DND-41 (cell line): ENCODE results near the gene OSBPL5.
A peak's percentile ranks its signal among the peaks of the same experiment; 100 is the strongest.

ENCODE experiments used
- ATAC-seq: fragments of 200-7000 bp; cut with Tn5 transposase; 3 replicates; pipeline ENCODE4 v1.9.1; 2021; ENCODE audit warnings: low read depth; ENCODE audit not compliant: insufficient read depth
- DNase-seq: peaks from one replicate; pipeline ENCODE4 v3.0.0-alpha.2; 2020
- H2AFZ ChIP-seq: 2 replicates; pipeline ENCODE4 v1.6.0; 2012; ENCODE audit warnings: low read depth, low read length
- H3K27ac ChIP-seq: 2 replicates; pipeline ENCODE4 v1.5.1; 2012; ENCODE audit warnings: low read length, inconsistent platforms
- H3K27me3 ChIP-seq: fragments of 200-600 bp; sonication (generic); 2 replicates; pipeline ENCODE4 v1.6.0; 2012; ENCODE audit warnings: low read length, mild to moderate bottlenecking, inconsistent platforms; ENCODE audit not compliant: insufficient read depth, poor library complexity
- H3K36me3 ChIP-seq: 2 replicates; pipeline ENCODE4 v1.5.1; 2012; ENCODE audit warnings: low read length, inconsistent platforms; ENCODE audit not compliant: insufficient read depth
- H3K4me1 ChIP-seq: 2 replicates; pipeline ENCODE4 v1.5.1; 2012; ENCODE audit warnings: mild to moderate bottlenecking, low read length; ENCODE audit not compliant: insufficient read depth
- H3K4me2 ChIP-seq: 2 replicates; pipeline ENCODE4 v1.6.0; 2012; ENCODE audit warnings: mild to moderate bottlenecking, moderate library complexity, low read length, inconsistent platforms; ENCODE audit not compliant: insufficient read depth
- H3K4me3 ChIP-seq, 2 experiments: fragments of 200-600 bp in 1 of 2; shearing (Covaris generic) in 1 of 2; 2 replicates each; pipeline ENCODE4 v1.5.1; 2012 to 2016; ENCODE audit warnings: inconsistent platforms in 2 of 2, low read length in 2 of 2, mild to moderate bottlenecking in 2 of 2, low read depth in 1 of 2, moderate library complexity in 1 of 2
- H3K79me2 ChIP-seq: 2 replicates; pipeline ENCODE4 v1.6.0; 2012; ENCODE audit warnings: low read length, inconsistent platforms; ENCODE audit not compliant: insufficient read depth
- H3K9ac ChIP-seq: 2 replicates; pipeline ENCODE4 v1.6.0; 2012; ENCODE audit warnings: low read depth, mild to moderate bottlenecking, inconsistent platforms, low read length, moderate library complexity
- H3K9me3 ChIP-seq: 2 replicates; pipeline ENCODE4 v1.5.1; 2012; ENCODE audit warnings: low read length, moderate library complexity, mild to moderate bottlenecking, inconsistent platforms; ENCODE audit not compliant: insufficient read depth, severe bottlenecking
- H4K20me1 ChIP-seq: 2 replicates; pipeline ENCODE4 v1.6.0; 2012; ENCODE audit warnings: low read length; ENCODE audit not compliant: insufficient read depth
- CTCF ChIP-seq: IDR thresholded peaks from 2 replicates; pipeline ENCODE4 v1.5.1; 2012; ENCODE audit warnings: borderline replicate concordance, low read length, moderate library complexity, mild to moderate bottlenecking; ENCODE audit not compliant: poor library complexity, severe bottlenecking; ENCODE audit errors: extremely low read depth
- EZH2 ChIP-seq: IDR thresholded peaks from 3 replicates; pipeline ENCODE4 v1.6.1; 2012; ENCODE audit warnings: borderline replicate concordance, low read depth, mild to moderate bottlenecking, moderate library complexity, low read length, inconsistent platforms; ENCODE audit not compliant: severe bottlenecking

Gene OSBPL5

GRCh38 chr11:3132271-3132781 lies 32.8 kb downstream of the OSBPL5 start:
- Histone ChIP-seq H3K79me2 (peaks cover 54% of the 10 kb centered on the region), H3K4me1 (peaks cover 8% of the 10 kb centered on the region; the same call in 1 of the 2 replicates), H3K4me2 (no peak overlapping the region), H3K27ac (no peak overlapping the region), H3K36me3 (peaks cover 63% of the 10 kb centered on the region), H3K9ac (no peak overlapping the region), H3K4me3 (no peak overlapping the region), H3K27me3 (no peaks in the 10 kb centered on the region), H2AFZ (no peak overlapping the region), H4K20me1 (peaks cover 93% of the 10 kb centered on the region), H3K9me3 (no peaks in the 10 kb centered on the region)
- DNase-seq (no peak), ATAC-seq (no peak)
- TF ChIP-seq EZH2 (no peak), CTCF (no peak)

GRCh38 chr11:3131330-3131941 lies 33.7 kb downstream of the OSBPL5 start:
- peaks cover 63% of the 10 kb centered on the region for H3K36me3 ChIP-seq
- H3K79me2 ChIP-seq: peaks cover 45% of the 10 kb centered on the region
- H3K4me3 ChIP-seq: no peak overlapping the region
- no peaks in the 10 kb centered on the region for H3K9me3 ChIP-seq
- H3K4me1 ChIP-seq: peaks cover 8% of the 10 kb centered on the region; the same call in 1 of the 2 replicates
- no peaks in the 10 kb centered on the region for H3K27me3 ChIP-seq
- ATAC-seq (no peak), DNase-seq (no peak)
- H3K27ac ChIP-seq: no peak overlapping the region
- no peak overlapping the region for H3K4me2 ChIP-seq
- peaks cover 87% of the 10 kb centered on the region for H4K20me1 ChIP-seq
- no peak overlapping the region for H2AFZ ChIP-seq
- no peak for TF ChIP-seq EZH2
- TF ChIP-seq CTCF: no peak
- H3K9ac ChIP-seq: no peak overlapping the region

GRCh38 chr11:3130269-3131071 lies 34.6 kb downstream of the OSBPL5 start:
- H3K4me2 ChIP-seq: no peak overlapping the region
- H3K9ac ChIP-seq: no peak overlapping the region
- H3K4me3 ChIP-seq: no peak overlapping the region
- peaks cover 78% of the 10 kb centered on the region for H4K20me1 ChIP-seq
- no peak overlapping the region for H3K27ac ChIP-seq
- TF ChIP-seq EZH2 (no peak), CTCF (no peak)
- peaks cover 63% of the 10 kb centered on the region for H3K36me3 ChIP-seq
- 0 out of 3 replicates have a peak, but pooled peaks have one; percentile 3 for ATAC-seq
- no peaks in the 10 kb centered on the region for H3K9me3 ChIP-seq
- peaks cover 35% of the 10 kb centered on the region for H3K79me2 ChIP-seq
- no peaks in the 10 kb centered on the region for H3K27me3 ChIP-seq
- H2AFZ ChIP-seq: no peak overlapping the region
- H3K4me1 ChIP-seq: 0 out of 2 replicates have a peak, but pooled peaks cover under 1% of the 10 kb centered on the region
- no peak for DNase-seq
